ENCODE results near the gene FAM72A.
"Not testable (repeated sequence)": the region's sequence is repeated elsewhere in the genome, so short reads cannot be mapped to it uniquely, and the experiment has no call there.

FAM72A gene

DNA sequence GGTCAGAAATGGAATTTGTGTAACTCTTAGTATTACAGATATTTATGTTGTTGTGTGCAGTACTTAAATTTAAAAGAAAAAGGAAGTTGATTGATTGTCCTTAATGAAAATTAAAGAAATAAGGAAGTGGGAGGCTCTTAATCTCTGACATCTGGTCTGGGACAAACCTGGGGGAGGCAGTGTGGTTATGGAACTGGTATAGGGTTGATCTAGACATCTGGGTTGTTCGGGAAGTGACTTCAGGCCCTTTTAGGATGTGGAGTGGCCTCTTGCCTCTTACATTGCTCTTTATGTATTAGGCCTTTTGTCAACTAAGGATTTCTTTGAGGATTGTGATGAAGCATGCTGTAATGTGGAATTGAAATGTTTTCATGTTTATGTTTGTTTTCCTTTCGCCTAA is 16.1 kb upstream of the FAM72A start:
- not testable (repeated sequence) for DNase-seq (ENCODE audit: low read depth); H3K4me3 ChIP-seq (ENCODE audit: low read depth, low read length)

DNA sequence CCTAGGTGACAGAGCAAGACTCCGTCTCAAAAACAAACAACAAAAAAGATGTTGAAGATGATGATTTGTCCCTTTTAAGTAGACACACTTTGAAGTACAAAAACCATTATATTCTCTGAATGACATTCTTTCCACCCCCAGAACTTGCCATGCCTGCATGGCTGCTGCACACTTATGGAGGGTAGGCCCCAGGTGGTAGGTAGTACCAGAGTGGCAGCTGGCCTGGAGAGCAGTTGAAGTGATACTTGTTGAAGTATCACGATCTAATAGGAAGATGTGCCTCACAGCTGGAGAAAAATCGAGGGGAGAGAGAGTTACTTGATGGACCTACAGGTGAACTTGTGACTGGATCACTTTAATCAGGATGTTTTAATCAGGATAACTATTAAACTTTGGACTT is 15.6 kb upstream of the FAM72A start:
- not testable (repeated sequence) for DNase-seq (ENCODE audit: low read depth); H3K4me3 ChIP-seq (ENCODE audit: low read depth, low read length)

DNA sequence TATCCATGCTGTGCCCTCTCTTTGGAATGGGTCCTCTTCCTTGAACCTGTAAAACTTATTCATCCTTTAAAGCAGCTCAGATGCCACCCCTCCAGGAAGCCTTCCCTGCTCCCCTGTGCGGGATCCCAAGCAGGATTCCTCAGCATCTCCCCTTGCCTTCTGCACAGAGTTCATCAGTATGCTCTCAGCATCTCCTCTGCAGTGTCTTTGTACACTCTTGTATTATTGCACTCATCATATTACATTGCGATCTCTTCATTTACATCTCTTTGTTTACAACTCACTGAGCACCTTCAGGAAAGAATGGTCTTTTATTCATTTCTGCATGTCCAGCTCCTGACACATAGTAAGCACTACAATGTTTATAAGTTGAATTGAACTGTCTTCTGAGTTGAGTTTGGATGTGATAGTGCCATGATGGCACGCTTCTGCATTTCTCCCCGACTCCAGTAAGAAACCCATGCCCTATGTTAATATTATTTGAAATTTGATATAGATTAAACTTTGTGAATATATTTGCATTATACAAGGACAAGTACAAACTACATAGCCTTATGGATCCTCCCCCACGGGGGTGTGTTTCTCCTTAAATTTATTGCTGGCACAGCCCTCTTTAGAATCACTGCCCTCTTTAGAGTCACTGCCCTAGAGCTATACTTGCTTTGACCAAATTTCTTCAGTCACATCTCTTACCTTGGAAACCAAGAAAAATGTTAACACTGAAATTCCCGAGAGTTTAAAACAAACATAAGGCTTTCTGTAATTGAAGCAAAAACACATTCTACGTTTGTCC is 13.2 kb upstream of the FAM72A start:
- not testable (repeated sequence) for H3K4me3 ChIP-seq (ENCODE audit: low read depth, low read length); DNase-seq (ENCODE audit: low read depth)

DNA sequence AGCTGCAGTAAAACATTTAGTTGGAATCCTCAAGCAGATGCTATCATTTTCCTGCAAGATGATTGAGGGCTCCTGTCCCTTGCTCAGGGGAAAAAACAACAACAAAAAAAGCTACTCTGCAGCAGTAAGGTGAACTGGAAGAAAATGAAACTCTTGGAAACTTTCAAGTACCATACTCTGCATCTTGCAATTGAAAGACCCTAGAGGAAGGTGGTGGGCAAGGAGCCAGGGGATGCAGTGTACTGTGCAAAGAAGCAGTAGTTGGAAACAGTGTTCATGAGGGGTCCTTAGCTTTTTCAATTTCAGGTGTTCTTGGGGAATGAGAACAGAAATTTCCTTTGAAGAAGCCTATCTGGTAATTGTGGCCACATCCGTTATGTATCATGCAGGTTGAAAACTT is 8.2 kb upstream of the FAM72A start:
- not testable (repeated sequence) for DNase-seq (ENCODE audit: low read depth); H3K4me3 ChIP-seq (ENCODE audit: low read depth, low read length)

DNA sequence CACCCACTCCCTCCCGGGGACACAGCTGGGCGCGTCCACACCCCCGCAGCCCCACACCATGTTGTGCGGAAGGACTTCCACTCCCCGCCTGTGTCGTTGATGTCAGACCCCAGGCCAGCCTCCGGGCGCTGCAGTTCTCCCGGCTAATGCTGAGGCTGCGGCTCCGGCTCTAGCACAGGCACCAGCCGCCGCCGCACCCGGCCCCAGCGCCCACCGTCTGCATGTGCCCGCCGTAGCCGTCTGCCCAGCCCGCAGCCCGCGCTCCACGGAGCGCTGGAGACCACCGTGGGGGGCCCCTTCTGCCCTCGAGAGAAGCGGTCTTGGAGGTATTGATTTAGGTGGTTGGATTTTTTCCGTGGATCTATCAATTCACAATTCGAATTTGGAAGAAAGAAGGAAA is 2.9 kb upstream of the FAM72A start:
- peak overlapping the region; percentile 40 for H3K4me3 ChIP-seq (ENCODE audit: low read depth, low read length)
- not testable (repeated sequence) for DNase-seq (ENCODE audit: low read depth)

DNA sequence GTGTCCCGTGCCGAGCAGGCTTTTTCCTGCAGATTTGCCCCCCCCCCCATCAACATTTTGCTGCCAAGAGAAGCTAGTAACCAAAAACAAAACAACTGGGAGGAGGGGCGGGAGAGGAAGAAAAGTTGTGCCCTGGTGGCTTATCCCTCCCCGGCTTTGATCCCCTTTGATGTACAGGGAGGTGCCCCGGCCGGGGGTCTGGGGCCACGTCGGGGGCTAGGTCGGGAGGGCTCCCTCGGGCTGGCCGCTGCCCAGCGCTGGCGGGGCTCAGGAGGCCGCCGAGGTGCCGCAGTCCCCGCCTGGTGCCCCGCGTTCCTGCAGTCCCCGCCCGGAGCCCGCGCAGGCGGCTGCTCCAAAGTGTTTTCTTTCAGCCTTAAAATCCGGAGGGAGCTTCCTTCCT is 2.2 kb upstream of the FAM72A start:
- DNase-seq (ENCODE audit: low read depth), result peak; percentile 11
- H3K4me3 ChIP-seq (ENCODE audit: low read depth, low read length), result peak overlapping the region; percentile 25

DNA sequence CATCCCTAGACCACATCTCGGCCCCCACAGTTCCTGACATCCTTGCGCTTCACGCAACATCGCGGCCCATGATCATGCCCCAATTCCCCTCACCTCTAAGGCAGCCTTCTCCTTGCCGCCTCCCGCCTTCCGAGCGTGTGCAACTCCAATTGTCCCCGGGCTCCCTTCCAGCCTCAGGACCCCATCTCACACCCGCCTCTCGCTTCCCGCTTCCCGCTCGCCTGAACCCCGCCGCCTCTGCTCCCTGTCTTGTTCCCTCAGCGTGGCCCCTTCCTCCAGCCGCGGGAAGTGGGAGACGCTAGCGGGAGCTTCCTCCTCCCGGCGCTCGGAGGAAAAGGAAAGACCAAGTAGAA is 1.5 kb upstream of the FAM72A start:
- peak overlapping the region; percentile 36 for H3K4me3 ChIP-seq (ENCODE audit: low read depth, low read length)

DNA sequence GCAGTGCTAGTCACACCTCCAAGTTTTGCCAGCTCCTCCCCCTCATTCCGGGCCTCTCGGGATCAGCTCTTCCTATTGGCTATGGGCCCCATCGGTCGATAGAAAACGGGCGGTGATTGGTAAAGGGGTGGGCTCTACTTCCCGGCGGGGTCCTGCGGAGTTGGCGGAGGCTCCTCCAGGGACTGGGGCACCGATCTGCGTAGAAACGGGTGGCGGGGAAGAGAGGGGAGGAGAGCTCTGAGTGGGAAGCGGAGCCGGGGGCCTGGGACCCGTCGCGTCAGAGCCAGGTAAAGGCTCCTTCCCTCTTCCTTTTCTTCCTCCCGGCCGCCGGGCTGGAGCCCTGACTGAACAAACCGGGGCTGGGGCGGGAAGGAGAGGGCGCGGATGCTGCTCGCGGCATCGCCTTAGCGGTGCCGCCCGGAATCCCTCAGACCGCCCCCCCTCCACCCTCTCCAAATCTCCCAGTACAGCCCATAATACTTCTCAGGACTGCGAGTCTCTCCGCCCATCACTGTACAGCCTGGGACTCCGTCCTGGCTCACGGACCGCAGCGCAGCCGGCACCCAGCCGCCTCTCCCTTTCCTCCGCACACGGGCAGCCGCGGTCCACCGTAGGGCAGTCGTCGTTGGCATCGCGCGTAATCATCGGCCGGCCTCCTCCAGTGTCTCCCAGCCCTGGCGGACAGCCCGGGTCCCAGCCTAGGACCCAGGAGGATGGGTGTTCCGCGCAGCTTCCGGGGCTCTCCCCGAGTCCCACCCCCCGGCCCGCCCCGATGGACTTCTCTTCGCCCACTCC is 922 bp upstream of the FAM72A start, which contains the start of gene SRGAP2:
Gene SRGAP2 (plus strand): TSS at position 178 of the 795 bp plus-strand sequence. CDS start 2,430 bp downstream, outside the sequence.
- H3K4me3 ChIP-seq (ENCODE audit: low read depth, low read length), result peak within 1 kb of the TSS; percentile 49
- DNase-seq (ENCODE audit: low read depth), result peak; percentile 70

More for the DNA sequence above, 1.5 kb upstream of the FAM72A start:
- DNase-seq (ENCODE audit: low read depth), result not testable (repeated sequence)

DNA sequence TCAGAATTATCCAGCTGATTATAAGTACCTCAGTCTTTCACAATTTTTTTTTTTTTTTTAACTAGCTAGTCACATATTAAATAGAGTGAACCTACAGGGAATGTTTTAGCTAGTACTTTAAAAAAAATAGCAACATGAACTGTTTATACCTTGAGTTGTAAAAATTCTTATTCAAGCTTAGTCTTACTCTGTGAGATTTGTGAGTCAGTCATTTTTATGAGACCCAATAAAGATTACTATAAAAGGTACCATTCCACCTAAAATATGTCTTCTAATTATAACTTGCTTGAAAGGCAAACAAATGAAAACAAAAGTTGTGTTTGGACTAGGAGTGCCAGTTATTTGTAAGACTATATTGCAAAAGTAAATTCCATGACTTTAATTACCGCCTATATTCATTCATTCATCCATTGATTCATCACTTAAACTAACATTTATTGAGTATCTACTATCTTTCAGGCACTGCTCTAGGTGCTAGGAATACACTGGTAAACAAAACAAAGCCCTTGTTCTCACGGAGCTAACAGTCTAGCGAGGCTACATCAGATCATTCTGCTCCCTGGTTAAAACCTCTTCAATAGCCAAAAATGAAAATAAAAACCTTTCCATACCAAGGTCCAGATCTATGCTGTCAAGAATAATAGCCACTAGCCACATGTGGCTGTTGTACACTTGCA is 5.8 kb downstream of the FAM72A start:
- H3K4me3 ChIP-seq (ENCODE audit: low read depth, low read length); DNase-seq (ENCODE audit: low read depth): not testable (repeated sequence)

DNA sequence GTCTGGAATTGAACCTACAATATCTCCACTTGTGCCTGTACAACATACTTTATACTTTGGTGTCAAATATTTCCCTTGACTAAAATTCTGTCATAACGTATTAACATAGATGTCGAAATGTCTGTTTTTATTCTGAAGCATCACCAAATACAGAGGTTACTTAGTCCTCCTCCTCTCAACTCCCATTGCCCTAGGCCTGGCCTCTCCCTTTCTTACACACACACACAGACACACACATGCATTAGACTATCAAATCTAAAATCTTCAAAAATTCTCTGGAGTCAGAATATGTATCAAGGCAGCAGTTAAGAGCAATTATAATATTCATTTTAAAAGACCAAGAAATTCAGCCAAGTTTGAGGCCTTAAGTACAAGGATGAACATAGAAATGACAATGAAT is 7.5 kb downstream of the FAM72A start:
- H3K4me3 ChIP-seq (ENCODE audit: low read depth, low read length); DNase-seq (ENCODE audit: low read depth): not testable (repeated sequence)

DNA sequence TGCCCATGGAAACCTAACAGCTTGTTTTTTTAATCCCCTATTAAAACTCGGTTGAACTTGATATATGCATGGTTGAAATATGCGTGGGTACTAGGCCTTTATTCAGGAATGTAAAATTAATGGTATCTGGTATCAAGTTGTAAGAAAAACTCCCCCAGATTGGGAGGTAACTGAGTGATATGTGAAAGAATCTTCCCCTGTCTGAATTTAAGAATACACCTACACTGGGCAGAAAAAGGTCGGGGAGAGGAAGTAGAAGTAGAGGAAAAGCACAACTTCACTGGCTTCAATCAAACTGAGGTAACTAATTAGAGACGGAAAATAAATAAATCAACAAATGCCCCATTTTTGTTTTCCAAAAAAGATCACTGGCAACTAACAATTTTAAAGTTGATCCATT is 15.8 kb downstream of the FAM72A start:
- H3K4me3 ChIP-seq (ENCODE audit: low read depth, low read length); DNase-seq (ENCODE audit: low read depth): not testable (repeated sequence)

DNA sequence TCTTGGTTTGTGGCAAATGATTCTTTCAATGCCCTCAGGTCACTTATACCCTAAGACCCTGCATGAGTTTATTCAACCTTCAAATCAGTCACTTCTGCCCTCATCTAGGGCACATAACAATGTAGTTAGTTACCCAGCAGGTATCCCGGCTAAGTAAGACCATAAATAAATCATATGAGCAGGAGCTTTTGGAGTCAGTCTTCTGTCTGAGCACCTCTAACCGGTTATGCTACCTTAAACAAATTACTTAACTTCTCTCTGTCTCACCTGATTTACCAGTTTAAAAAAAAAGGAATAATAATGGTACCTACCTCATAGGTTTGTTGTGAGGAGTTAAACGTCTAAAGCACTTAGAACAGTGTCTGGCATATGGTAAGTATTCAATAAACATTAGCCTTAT is 16.9 kb downstream of the FAM72A start:
- H3K4me3 ChIP-seq (ENCODE audit: low read depth, low read length); DNase-seq (ENCODE audit: low read depth): not testable (repeated sequence)

DNA sequence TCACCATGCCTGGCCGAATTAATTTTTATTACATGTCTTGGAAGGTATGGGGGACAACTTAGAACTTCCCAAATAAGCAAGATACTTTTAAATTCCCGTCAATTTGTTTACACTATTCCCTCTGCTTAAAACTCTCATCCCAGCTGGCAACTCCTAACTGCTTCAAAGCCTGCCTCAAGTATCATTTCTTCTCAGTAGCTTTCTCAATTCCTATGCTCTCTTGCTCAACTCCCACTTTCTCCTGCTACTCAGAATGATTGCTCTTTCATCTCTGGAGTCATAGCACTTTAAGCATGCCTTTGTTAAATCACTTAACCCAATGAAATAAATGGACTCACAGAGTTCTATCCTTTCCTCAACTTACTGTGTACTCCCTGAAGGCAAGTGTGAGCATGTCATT is 18.9 kb downstream of the FAM72A start:
- peak; percentile 16 for DNase-seq (ENCODE audit: low read depth)
- H3K4me3 ChIP-seq (ENCODE audit: low read depth, low read length), result not testable (repeated sequence)

DNA sequence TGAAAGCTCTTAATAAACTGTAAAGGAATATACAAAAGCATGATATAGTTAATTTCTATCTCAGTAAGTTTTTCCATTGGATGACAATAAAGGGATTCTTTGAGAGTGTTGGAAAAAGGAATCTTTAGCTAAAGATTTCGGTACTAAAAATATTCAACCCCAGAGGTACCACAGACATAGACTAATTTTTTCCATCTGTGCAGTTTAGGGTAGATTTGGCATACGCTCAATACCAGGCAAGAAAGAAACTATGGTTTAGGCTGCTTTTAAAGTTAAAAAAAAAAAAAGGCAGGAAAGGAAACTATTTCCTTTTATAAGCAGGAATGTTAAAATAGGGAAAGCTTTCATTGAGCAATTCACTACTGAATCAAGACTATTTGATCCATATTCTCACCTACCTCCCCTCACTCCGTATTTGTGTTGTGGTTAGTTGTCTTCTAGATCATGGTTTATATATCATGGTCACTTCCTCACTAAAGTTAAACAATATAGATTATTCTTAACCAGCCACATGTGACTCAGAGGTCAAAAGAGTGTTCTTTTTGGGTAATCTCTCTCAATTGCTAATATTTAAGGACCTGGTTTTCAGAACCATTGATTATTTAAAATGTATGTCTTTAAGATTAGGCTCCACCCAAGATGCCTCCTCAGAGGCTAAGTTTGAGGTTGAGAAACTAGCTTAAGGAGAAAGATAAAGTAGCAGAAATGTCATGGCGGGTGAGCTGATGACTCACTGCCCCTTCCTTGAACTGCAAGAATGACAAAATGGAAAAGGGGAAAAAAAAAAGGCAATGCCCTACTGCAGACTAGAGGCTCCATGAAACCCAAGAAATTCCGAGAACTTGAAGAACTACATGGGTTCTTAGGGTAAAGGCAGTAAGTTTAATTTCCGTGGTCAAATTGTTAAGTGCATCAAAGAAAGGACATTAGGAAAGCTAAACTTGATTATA is 20.0 kb downstream of the FAM72A start:
- not testable (repeated sequence) for H3K4me3 ChIP-seq (ENCODE audit: low read depth, low read length)
- peak; percentile 4 for DNase-seq (ENCODE audit: low read depth)

DNA sequence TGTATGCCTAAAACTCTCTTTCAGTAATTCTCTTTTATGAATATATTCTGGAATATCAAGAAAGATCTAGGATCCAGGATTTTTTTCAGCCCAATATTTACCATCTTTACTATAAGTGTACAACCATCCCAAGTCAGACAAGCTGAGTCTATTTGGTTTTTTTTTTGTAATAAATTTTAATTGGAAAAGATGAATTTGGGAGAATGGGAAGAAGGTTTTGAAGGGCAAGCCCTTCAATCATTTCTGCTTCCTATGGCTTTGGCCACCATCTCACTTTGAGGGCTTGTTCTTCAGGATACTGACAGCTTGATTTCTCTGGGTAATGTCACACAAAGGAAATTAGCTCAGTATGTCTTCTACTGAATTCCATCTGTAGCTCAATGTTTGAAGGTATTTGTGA is 23.0 kb downstream of the FAM72A start:
- H3K4me3 ChIP-seq (ENCODE audit: low read depth, low read length), result not testable (repeated sequence)

DNA sequence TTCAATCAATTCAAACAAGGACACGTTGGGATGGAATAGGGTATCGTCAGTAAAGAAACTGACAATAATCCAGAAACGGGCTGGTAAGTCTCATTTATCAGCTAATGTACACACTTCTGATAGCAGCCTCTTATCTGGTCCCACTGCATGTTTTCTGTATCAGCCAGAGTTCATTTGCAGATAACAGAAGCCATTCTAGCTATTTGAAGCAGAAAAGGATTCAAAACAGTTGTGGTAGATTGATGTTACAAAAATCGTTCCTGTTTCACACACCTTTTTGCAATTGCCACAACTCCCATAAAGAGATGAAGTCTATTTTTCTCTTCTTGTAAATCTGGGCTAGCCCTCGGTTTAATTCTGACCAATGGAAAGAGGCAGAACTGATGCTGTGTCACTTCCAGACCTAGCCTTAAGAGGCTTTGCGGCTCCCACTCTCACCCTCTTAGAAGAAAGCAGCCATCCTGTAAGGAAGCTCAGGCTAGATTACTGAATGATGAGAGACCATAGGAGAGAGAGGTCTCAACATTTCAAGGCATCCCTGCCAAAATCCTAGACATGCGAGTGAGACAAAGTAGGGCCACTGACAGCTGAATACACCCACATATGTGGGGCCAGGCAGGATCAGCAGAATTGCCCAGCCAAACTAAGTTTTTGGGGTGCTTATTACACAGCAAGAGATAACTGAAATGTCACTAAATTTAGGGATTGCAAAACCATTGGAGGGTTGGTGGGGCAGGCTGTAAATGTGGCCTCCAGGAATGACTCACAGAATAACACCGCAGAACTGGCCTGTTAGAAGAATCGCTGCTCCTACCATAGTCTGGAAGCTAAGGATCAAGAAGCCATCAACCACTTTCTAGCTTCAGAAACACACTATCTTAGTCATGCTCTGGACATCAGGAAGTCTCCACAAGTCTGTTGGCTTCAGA is 24.3 kb downstream of the FAM72A start:
- DNase-seq (ENCODE audit: low read depth), result peak; percentile 92
- peak overlapping the region; percentile 28 for H3K4me3 ChIP-seq (ENCODE audit: low read depth, low read length)

More for the DNA sequence above, 23.0 kb downstream of the FAM72A start:
- DNase-seq (ENCODE audit: low read depth), result not testable (repeated sequence)

DNA sequence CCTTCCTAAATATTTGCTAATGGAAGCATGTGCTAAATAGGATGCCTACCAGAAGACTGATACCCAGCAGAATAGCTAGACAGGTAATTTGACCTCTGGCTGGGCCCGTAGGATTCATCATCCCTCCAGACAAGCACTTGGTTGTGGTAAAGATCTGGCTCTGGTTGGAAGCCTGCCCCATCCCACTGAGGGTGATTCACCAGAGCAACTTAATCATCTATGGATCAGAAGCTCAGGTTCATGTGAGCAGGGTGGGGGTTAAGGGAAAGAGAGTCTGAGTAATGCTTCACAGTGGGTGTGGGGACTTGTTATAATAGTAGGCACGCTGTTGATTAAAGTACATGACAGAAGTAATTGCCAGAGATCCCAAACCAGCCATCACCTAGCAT is 26.5 kb downstream of the FAM72A start:
- not testable (repeated sequence) for DNase-seq (ENCODE audit: low read depth); H3K4me3 ChIP-seq (ENCODE audit: low read depth, low read length)

Data from NB4 (cell line).